ENCODE measurements around the gene KCNG2. TPM values are rescaled to one million over a fixed set of nuclear protein-coding genes. Genes with fewer than 3 reads are reported as not detected.

The KCNG2 gene
- total and polyA plus RNA-seq, 4 experiments from 2014 or later: not detected

DNA sequence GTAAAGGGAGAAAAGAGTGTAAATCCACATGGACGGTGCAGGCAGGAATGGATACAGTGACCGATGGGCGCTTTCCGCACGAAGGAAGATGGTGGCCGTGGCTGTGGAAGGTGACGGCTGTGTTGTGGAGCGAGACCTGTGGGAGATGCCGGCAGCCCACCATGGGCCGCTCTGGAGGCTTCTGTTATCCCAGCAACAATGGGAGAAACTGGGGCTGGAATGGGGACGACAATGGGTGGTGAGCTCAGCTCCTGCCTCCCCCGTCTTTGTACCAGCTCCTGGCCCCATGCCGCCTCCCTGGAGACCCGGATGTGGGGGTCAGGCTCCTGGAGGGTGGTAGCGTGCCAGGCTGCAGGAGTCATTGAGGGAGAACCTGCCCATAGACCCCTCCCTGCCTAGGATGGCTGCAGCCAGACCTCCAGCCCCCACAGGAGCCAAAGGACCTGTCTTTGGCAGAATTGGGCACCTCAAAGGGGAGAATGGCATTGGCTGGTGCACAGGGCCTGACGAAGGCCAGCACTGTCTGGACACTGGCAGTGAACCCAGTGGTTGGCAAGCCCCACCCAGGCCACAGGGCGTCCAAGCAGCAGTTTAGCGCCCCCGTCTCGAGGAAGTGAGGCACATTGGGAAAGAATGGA, 81.1 kb downstream of the KCNG2 start:
- Mint-ChIP-seq H3K9me3 (peaks cover 0 to 12% (median 0%) of the 10 kb centered on the region in 8 donors), H3K36me3 (no peaks in the 10 kb centered on the region), H3K27ac (peak overlapping the region in 2 of 7 donors; percentile 16 to 24), H3K4me3 (no peak overlapping the region), H3K4me1 (no peaks in the 10 kb centered on the region), H3K27me3 (no peaks in the 10 kb centered on the region)
- H3K4me1 ChIP-seq (ENCODE audit: insufficient read depth, low read length): no peaks in the 10 kb centered on the region
- ChIA-PET POLR2A (ENCODE audit: partially characterized antibody) (no interaction called here), CTCF (ENCODE audit: partially characterized antibody) (no interaction called here)
- intact Hi-C loops (cut with micrococcal nuclease): no loop called here
- H3K27ac ChIP-seq (ENCODE audit: low read depth, low read length): no peak overlapping the region
- no peak overlapping the region for H3K4me3 ChIP-seq (ENCODE audit: low read length in 2 of 2)
- no peaks in the 10 kb centered on the region for H3K36me3 ChIP-seq (ENCODE audit: insufficient read depth, low read length)
- DNase-seq: no peak
- no peaks in the 10 kb centered on the region for H3K27me3 ChIP-seq (ENCODE audit: insufficient read depth, low read length)
- H3K9me3 ChIP-seq (ENCODE audit: control insufficient read depth in 1 of 2, low read length in 2 of 2): no peaks in the 10 kb centered on the region

DNA sequence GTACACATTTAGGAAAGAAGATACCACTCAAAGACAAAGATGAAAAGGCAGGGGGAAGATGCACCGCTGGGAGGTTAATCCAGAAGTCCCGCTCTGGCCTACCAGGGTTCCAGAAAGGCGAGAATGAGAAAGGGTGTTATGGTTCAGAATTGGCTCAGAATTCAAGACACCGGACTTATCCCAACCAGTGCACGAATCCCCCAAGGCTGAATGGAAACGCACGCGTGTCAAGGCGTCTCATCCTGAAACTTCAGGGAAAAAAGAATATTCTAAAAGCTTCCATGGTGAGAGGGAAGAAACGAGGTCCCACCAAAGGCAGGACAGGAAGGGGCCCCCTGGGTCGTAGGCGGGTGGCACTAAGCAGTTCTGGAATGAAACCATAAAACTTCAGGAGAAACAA, 81.8 kb downstream of the KCNG2 start:
- no peaks in the 10 kb centered on the region for H3K36me3 Mint-ChIP-seq
- ChIA-PET POLR2A (ENCODE audit: partially characterized antibody) (no interaction called here), CTCF (ENCODE audit: partially characterized antibody) (no interaction called here)
- no peak overlapping the region for H3K4me3 Mint-ChIP-seq
- no peaks in the 10 kb centered on the region for H3K4me1 ChIP-seq (ENCODE audit: insufficient read depth, low read length)
- H3K4me1 Mint-ChIP-seq: no peaks in the 10 kb centered on the region
- peak overlapping the region in 1 of 7 donors; percentile 24 for H3K27ac Mint-ChIP-seq
- intact Hi-C loops (cut with micrococcal nuclease): no loop called here
- H3K9me3 Mint-ChIP-seq: peaks cover 0 to 12% (median 0%) of the 10 kb centered on the region in 8 donors
- no peak overlapping the region for H3K27ac ChIP-seq (ENCODE audit: low read depth, low read length)
- H3K4me3 ChIP-seq (ENCODE audit: low read length in 2 of 2): no peak overlapping the region
- H3K36me3 ChIP-seq (ENCODE audit: insufficient read depth, low read length): no peaks in the 10 kb centered on the region
- no peaks in the 10 kb centered on the region for H3K27me3 ChIP-seq (ENCODE audit: insufficient read depth, low read length)
- no peaks in the 10 kb centered on the region for H3K9me3 ChIP-seq (ENCODE audit: control insufficient read depth in 1 of 2, low read length in 2 of 2)
- H3K27me3 Mint-ChIP-seq: no peaks in the 10 kb centered on the region
- DNase-seq: no peak

DNA sequence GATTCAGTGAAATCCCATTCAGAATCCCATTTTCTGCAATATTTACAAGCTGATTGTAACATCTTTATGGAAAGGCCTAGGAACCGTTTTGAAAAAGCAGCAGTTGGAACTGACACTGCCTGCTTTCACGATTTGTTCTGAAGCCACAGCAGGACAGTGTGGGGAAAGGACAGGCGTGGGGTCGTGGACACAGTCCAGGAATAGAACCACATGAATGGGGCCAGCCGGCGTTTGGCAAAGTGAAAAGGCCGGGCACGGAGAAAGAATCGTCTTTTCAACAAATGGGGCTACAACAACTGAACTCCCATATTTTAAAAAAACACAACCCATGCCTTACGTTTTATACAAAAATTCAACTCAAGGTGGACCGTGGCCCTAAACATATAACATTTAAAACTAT, 84.0 kb downstream of the KCNG2 start:
- Histone ChIP-seq H3K9me3 (ENCODE audit: control insufficient read depth in 1 of 2, low read length in 2 of 2) (no peaks in the 10 kb centered on the region), H3K27me3 (ENCODE audit: insufficient read depth, low read length) (no peaks in the 10 kb centered on the region), H3K4me1 (ENCODE audit: insufficient read depth, low read length) (no peaks in the 10 kb centered on the region), H3K27ac (ENCODE audit: low read depth, low read length) (no peak overlapping the region), H3K4me3 (ENCODE audit: low read length in 2 of 2) (no peak overlapping the region), H3K36me3 (ENCODE audit: insufficient read depth, low read length) (no peaks in the 10 kb centered on the region)
- ChIA-PET POLR2A (ENCODE audit: partially characterized antibody) (no interaction called here), CTCF (ENCODE audit: partially characterized antibody) (no interaction called here)
- Mint-ChIP-seq H3K9me3 (peaks cover 0 to 12% (median 0%) of the 10 kb centered on the region in 8 donors), H3K27ac (no peak overlapping the region), H3K27me3 (no peaks in the 10 kb centered on the region), H3K4me1 (no peaks in the 10 kb centered on the region), H3K36me3 (no peaks in the 10 kb centered on the region), H3K4me3 (no peak overlapping the region)
- intact Hi-C loops (cut with micrococcal nuclease): no loop called here
- no peak for DNase-seq

DNA sequence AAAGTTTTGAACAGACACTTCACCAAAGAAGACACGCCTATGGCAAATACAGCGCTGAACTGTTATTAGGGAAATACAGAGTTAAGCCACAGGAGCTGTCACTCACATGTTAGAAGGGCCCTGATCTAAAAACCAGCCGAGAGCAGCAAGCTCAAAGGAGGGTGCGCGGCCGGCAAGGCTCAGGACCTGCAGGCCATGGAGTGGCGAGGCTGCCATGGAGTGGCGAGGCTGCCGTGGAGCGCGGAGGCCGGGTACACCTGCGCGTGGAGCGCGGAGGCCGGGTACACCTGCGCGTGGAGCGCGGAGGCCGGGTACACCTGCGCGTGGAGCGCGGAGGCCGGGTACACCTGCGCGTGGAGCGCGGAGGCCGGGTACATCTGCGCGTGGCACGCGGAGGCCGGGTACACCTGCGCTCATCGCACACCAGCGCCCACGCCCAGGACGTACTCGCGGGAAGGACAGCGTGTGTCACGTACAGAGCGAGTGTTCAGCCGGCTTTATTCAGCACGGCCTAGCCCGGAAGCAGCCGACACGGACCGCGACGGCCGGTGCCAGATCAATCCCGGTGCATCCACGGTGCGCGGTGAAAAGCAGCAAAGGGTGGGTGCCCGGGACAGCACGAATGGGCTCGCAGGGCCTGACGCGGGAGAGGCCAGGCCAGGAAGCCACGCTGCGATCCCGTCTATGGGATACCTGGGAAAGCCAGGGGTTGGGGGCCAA, 84.9 kb downstream of the KCNG2 start:
- Mint-ChIP-seq H3K9me3 (peaks cover 0 to 12% (median 0%) of the 10 kb centered on the region in 8 donors), H3K4me1 (no peaks in the 10 kb centered on the region), H3K27me3 (no peaks in the 10 kb centered on the region), H3K4me3 (no peak overlapping the region), H3K36me3 (no peaks in the 10 kb centered on the region), H3K27ac (no peak overlapping the region)
- no peak overlapping the region for H3K27ac ChIP-seq (ENCODE audit: low read depth, low read length)
- no peaks in the 10 kb centered on the region for H3K9me3 ChIP-seq (ENCODE audit: control insufficient read depth in 1 of 2, low read length in 2 of 2)
- no peaks in the 10 kb centered on the region for H3K36me3 ChIP-seq (ENCODE audit: insufficient read depth, low read length)
- no peaks in the 10 kb centered on the region for H3K27me3 ChIP-seq (ENCODE audit: insufficient read depth, low read length)
- intact Hi-C loops (cut with micrococcal nuclease): no loop called here
- DNase-seq: no peak
- no peaks in the 10 kb centered on the region for H3K4me1 ChIP-seq (ENCODE audit: insufficient read depth, low read length)
- ChIA-PET CTCF (ENCODE audit: partially characterized antibody) (no interaction called here), POLR2A (ENCODE audit: partially characterized antibody) (no interaction called here)
- no peak overlapping the region for H3K4me3 ChIP-seq (ENCODE audit: low read length in 2 of 2)

DNA sequence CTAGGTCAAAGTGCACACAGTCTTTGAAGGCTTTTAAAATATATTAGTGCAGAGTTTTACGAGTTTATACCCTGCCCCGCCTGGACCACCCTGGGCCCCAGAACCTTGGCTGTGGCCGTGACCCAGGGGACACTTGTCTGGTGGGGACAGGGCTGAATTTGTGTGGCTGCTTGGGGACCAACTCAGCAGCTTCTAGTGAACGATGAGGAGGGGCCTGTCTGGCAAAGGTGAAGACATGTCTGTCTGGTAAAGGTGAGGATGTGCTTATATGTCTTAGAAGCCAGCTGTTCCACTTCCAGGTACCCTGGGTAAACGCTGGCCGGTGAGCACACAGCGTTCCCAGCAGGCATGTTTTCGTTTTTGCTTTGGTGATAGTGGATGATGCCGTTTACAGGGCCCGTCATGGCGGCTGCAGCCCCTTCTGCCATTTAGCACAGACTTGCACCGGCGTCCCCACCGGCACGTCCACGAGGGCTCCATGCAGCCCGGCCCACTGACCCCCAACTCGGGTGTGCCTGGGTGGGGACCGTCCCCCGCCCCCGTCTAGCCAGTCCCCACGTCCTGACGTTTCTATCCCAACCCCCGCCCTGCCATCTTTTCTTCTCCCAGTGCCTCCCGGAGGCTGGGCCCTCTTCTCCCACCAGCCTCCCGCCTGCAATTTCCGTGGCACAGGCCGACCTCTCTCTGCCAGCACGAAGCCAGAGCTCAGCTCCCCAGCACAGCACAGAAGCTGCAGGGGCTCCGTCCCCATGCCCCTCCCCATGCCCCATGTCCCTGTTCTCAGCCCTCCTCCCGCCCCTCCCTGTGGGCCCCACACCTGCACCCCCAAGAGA, 85.9 kb downstream of the KCNG2 start:
- intact Hi-C loops (cut with micrococcal nuclease): no loop called here
- H3K4me1 ChIP-seq (ENCODE audit: insufficient read depth, low read length): no peaks in the 10 kb centered on the region
- POLR2A ChIA-PET (ENCODE audit: partially characterized antibody): no interaction called here
- no peaks in the 10 kb centered on the region for H3K27me3 Mint-ChIP-seq
- H3K27me3 ChIP-seq (ENCODE audit: insufficient read depth, low read length): no peaks in the 10 kb centered on the region
- no peak overlapping the region for H3K4me3 Mint-ChIP-seq
- no peak overlapping the region for H3K4me3 ChIP-seq (ENCODE audit: low read length in 2 of 2)
- H3K9me3 ChIP-seq (ENCODE audit: control insufficient read depth in 1 of 2, low read length in 2 of 2): no peaks in the 10 kb centered on the region
- no peak overlapping the region for H3K27ac ChIP-seq (ENCODE audit: low read depth, low read length)
- no peaks in the 10 kb centered on the region for H3K36me3 ChIP-seq (ENCODE audit: insufficient read depth, low read length)
- H3K4me1 Mint-ChIP-seq: no peaks in the 10 kb centered on the region
- no peak overlapping the region for H3K27ac Mint-ChIP-seq
- DNase-seq: no peak
- no peaks in the 10 kb centered on the region for H3K36me3 Mint-ChIP-seq
- peaks cover 0 to 16% (median 2%) of the 10 kb centered on the region in 8 donors for H3K9me3 Mint-ChIP-seq
- CTCF ChIA-PET (ENCODE audit: partially characterized antibody): no interaction called here

DNA sequence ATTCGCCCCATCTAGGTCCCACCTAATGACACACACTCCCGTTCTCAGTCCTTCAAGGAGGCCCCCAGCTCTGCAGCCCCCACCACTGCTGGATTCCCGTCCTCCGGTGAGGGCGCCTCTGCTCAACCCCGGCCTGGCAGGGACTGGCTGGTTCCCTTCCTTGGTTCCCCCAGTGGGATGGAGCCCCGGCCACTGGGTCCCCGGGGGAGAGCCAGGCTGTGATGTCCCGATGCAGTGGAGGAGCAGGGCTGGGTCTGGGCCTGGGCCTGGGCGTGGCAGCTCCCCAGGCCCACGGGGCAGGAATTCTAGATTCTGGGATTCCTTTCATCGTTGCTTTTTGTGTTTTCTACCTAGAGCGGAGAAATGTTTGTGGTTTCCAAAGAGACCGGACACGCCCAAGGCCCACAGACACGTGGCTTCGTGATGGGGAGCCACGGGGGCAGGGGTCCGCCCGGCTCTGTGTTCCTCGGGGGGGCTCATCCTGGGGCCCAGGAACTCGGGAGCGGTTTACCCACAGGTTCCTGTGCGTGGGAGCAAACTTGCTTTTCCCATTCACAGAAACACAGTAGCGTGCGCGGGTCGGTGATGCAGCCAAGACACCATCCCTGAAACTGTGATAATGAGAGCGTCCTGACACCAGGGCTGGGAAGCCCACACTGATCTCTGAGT, 86.7 kb downstream of the KCNG2 start:
- ChIA-PET POLR2A (ENCODE audit: partially characterized antibody) (no interaction called here), CTCF (ENCODE audit: partially characterized antibody) (no interaction called here)
- Histone ChIP-seq H3K9me3 (ENCODE audit: control insufficient read depth in 1 of 2, low read length in 2 of 2) (no peaks in the 10 kb centered on the region), H3K4me1 (ENCODE audit: insufficient read depth, low read length) (no peaks in the 10 kb centered on the region), H3K27ac (ENCODE audit: low read depth, low read length) (no peak overlapping the region), H3K36me3 (ENCODE audit: insufficient read depth, low read length) (no peaks in the 10 kb centered on the region), H3K4me3 (ENCODE audit: low read length in 2 of 2) (no peak overlapping the region), H3K27me3 (ENCODE audit: insufficient read depth, low read length) (no peaks in the 10 kb centered on the region)
- intact Hi-C loops (cut with micrococcal nuclease): no loop called here
- no peaks in the 10 kb centered on the region for H3K4me1 Mint-ChIP-seq
- no peaks in the 10 kb centered on the region for H3K27me3 Mint-ChIP-seq
- H3K4me3 Mint-ChIP-seq: no peak overlapping the region
- no peak for DNase-seq
- H3K9me3 Mint-ChIP-seq: peaks cover 0 to 19% (median 9%) of the 10 kb centered on the region in 8 donors
- H3K27ac Mint-ChIP-seq: no peak overlapping the region
- no peaks in the 10 kb centered on the region for H3K36me3 Mint-ChIP-seq
